HEK293T (cell line): ENCODE data around the gene CCNY.

Source experiments
- ARNT ChIP-seq: fragments of 450-650 bp; IDR thresholded peaks from 2 replicates; pipeline ENCODE4 v1.6.1; 2017; ENCODE audit warnings: mild to moderate bottlenecking
- ELF4 ChIP-seq: fragments of 450-650 bp; IDR thresholded peaks from 2 replicates; pipeline ENCODE4 v1.6.1; 2017; ENCODE audit warnings: antibody characterized with exemption
- FOXA1 ChIP-seq: fragments of 450-650 bp; IDR thresholded peaks from 2 replicates; pipeline ENCODE4 v1.6.1; 2016; ENCODE audit warnings: mild to moderate bottlenecking
- HDGF ChIP-seq: fragments of 450-650 bp; IDR thresholded peaks from 2 replicates; pipeline ENCODE4 v1.6.1; 2017; ENCODE audit warnings: antibody characterized with exemption, borderline replicate concordance
- L3MBTL2 ChIP-seq: fragments of 450-650 bp; conservative IDR thresholded peaks from 2 replicates; pipeline ENCODE4 v1.6.1; 2016; ENCODE audit warnings: mild to moderate bottlenecking
- NFRKB ChIP-seq: fragments of 450-650 bp; IDR thresholded peaks from 2 replicates; pipeline ENCODE4 v1.6.1; 2016; ENCODE audit warnings: mild to moderate bottlenecking, moderate library complexity
- SP1 ChIP-seq: fragments of 450-650 bp; IDR thresholded peaks from 2 replicates; pipeline ENCODE4 v1.6.1; 2017
- SUZ12 ChIP-seq: fragments of 450-650 bp; IDR thresholded peaks from 2 replicates; pipeline ENCODE4 v1.6.1; 2016; ENCODE audit warnings: mild to moderate bottlenecking
- ZNF384 ChIP-seq: fragments of 450-650 bp; IDR thresholded peaks from 2 replicates; pipeline ENCODE4 v1.6.1; 2016

GRCh38 chr10:35546824-35547225 is 210.5 kb downstream of the CCNY start:
- no peak for TF ChIP-seq L3MBTL2
- no peak for TF ChIP-seq ARNT
- TF ChIP-seq NFRKB: no peak
- no peak for TF ChIP-seq SP1
- no peak for TF ChIP-seq ELF4
- TF ChIP-seq ZNF384: no peak
- no peak for TF ChIP-seq FOXA1
- no peak for TF ChIP-seq SUZ12
- no peak for TF ChIP-seq HDGF
